Fibroblast of lung (primary cell): ENCODE data around the gene TAAR8.

ENCODE experiments used
- EZH2 ChIP-seq: IDR thresholded peaks from 2 replicates; pipeline ENCODE4 v1.5.1; 2012; ENCODE audit warnings: low read length, control low read depth, mild to moderate bottlenecking; ENCODE audit errors: missing control alignments
- TF ChIP-seq, protein P1 (sequence below), 2 donors: IDR thresholded peaks in 1 of 2; conservative IDR thresholded peaks in 1 of 2; 1 replicate in 1 of 2; 2 replicates in 1 of 2; pipeline ENCODE4 v1.5.1; 2011 to 2012; ENCODE audit warnings: low read length in 2 of 2, control low read depth in 1 of 2, inconsistent platforms in 1 of 2, low read depth in 1 of 2, mild to moderate bottlenecking in 1 of 2

DNA sequence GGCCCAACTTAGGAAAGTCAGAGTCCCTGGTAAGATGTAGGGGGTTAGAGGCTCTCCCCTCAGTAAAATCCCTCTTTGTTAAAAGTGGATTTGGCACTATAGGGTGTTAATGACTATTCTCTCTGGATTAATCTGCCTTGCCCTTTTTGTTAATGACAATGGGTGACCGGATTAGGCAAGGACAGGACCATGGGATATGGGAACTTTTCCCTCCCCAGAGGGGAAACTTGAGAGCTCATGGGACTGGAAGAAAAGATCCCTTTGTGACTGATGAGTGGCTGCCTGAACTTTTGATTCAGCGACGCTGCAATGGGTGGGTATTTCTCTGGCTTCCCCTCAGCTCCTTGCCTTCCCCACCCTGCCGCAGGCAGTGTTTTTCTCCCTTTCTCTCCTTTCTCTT is 26.6 kb upstream of the TAAR8 start:
- TF ChIP-seq, protein P1, sequence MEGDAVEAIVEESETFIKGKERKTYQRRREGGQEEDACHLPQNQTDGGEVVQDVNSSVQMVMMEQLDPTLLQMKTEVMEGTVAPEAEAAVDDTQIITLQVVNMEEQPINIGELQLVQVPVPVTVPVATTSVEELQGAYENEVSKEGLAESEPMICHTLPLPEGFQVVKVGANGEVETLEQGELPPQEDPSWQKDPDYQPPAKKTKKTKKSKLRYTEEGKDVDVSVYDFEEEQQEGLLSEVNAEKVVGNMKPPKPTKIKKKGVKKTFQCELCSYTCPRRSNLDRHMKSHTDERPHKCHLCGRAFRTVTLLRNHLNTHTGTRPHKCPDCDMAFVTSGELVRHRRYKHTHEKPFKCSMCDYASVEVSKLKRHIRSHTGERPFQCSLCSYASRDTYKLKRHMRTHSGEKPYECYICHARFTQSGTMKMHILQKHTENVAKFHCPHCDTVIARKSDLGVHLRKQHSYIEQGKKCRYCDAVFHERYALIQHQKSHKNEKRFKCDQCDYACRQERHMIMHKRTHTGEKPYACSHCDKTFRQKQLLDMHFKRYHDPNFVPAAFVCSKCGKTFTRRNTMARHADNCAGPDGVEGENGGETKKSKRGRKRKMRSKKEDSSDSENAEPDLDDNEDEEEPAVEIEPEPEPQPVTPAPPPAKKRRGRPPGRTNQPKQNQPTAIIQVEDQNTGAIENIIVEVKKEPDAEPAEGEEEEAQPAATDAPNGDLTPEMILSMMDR (conservative IDR thresholded peaks at IDR 0.05 in 1 of 2, IDR thresholded peaks at IDR 0.05 in 1 of 2; ENCODE audit: low read depth in 1 of 2, low read length in 2 of 2): no peak
- no peak for TF ChIP-seq EZH2
